NCI-H524 treated with DMSO at 0.1 percent for 48 hours (cell line): ENCODE results near the gene TSPAN9.

ENCODE experiments used
- DNase-seq: peaks from one replicate; lab custom pipeline; 2025; lab: John Stamatoyannopoulos, UW

The TSPAN9 gene

GRCh38 chr12:3251067-3251466 lies 173.9 kb downstream of the TSPAN9 start:
- no peak for DNase-seq

- DNase-seq = peak; percentile 16
Measured at GRCh38 chr12:3251691-3252090, 174.5 kb downstream of the TSPAN9 start.

- DNase-seq = peak; percentile 55
Measured at GRCh38 chr12:3252450-3252891, 175.3 kb downstream of the TSPAN9 start.

- no peak for DNase-seq
Measured at GRCh38 chr12:3253682-3254275, 176.6 kb downstream of the TSPAN9 start.

GRCh38 chr12:3255057-3255456 lies 177.9 kb downstream of the TSPAN9 start:
- no peak for DNase-seq

- DNase-seq = no peak
Measured at GRCh38 chr12:3256103-3256631, 179.0 kb downstream of the TSPAN9 start.

GRCh38 chr12:3257411-3257810 lies 180.2 kb downstream of the TSPAN9 start:
- no peak for DNase-seq

GRCh38 chr12:3259973-3260372 lies 182.8 kb downstream of the TSPAN9 start:
- DNase-seq = no peak

GRCh38 chr12:3261782-3262359 lies 184.7 kb downstream of the TSPAN9 start:
- DNase-seq = no peak

- no peak for DNase-seq
Measured at GRCh38 chr12:3262470-3262869, 185.3 kb downstream of the TSPAN9 start.

- peak; percentile 47 for DNase-seq
Measured at GRCh38 chr12:3263282-3263681, 186.1 kb downstream of the TSPAN9 start.

GRCh38 chr12:3263939-3264922 lies 187.1 kb downstream of the TSPAN9 start:
- no peak for DNase-seq

GRCh38 chr12:3265406-3265805 lies 188.2 kb downstream of the TSPAN9 start:
- no peak for DNase-seq

GRCh38 chr12:3266638-3267037 lies 189.5 kb downstream of the TSPAN9 start:
- no peak for DNase-seq

- no peak for DNase-seq
Measured at GRCh38 chr12:3267690-3268089, 190.5 kb downstream of the TSPAN9 start.

GRCh38 chr12:3269594-3269993 lies 192.4 kb downstream of the TSPAN9 start:
- no peak for DNase-seq

- no peak for DNase-seq
Measured at GRCh38 chr12:3271146-3271545, 194.0 kb downstream of the TSPAN9 start.

GRCh38 chr12:3271639-3272038 lies 194.5 kb downstream of the TSPAN9 start:
- no peak for DNase-seq

GRCh38 chr12:3272958-3273357 lies 195.8 kb downstream of the TSPAN9 start:
- DNase-seq = no peak

- no peak for DNase-seq
Measured at GRCh38 chr12:3273409-3273853, 196.3 kb downstream of the TSPAN9 start.

- no peak for DNase-seq
Measured at GRCh38 chr12:3274664-3275063, 197.5 kb downstream of the TSPAN9 start.
